CD4-positive, alpha-beta T cell treated with Interferon gamma for 1 hour (primary cell): ENCODE data around the gene PRPSAP2.
"Not testable (repeated sequence)": the region's sequence is repeated elsewhere in the genome, so short reads cannot be mapped to it uniquely, and the experiment has no call there.

Source experiments
- DNase-seq: peaks from one replicate; pipeline ENCODE4 v3.0.0-alpha.2; 2020

PRPSAP2 gene, protein sequence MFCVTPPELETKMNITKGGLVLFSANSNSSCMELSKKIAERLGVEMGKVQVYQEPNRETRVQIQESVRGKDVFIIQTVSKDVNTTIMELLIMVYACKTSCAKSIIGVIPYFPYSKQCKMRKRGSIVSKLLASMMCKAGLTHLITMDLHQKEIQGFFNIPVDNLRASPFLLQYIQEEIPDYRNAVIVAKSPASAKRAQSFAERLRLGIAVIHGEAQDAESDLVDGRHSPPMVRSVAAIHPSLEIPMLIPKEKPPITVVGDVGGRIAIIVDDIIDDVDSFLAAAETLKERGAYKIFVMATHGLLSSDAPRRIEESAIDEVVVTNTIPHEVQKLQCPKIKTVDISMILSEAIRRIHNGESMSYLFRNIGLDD

DNA sequence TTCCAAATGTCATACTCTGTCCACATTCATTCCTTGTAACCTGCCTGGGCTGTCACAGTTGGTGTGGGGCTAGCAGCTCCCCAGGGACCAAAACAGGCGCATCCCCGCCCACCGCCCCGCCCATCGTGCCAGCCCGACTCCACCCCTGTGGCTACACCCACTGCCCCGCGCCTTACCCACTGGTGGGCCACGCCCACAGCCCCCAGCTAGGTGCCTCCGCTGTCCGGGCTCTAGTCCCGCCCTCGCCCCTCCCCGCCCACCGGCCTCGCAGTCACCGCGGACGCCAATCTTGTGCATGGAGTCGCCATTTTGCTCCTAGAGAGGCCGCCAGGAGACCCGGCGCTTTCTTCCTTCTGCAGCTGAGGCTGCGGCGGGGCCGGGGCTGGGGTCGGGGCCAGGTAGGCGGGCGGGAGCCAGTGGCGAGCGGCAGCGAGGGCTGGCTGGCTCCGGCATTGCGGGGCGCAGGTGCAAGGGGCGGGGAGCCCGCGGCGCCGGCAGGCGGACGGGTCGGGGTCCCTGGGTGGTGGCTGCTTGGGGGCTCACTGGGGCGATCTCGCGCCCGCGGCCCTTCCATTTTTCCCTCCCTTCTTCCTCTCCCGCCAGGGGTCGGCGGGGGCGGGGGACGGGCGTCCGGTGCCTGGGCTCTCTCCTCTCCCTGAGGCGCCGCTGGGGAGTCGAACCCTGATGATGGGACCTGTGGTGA is at the start of gene PRPSAP2:
Gene PRPSAP2 (plus strand): TSS at position 268 of the 703 bp plus-strand sequence. CDS start 7,703 bp downstream, outside the sequence.
- DNase-seq, result peak; percentile 98

DNA sequence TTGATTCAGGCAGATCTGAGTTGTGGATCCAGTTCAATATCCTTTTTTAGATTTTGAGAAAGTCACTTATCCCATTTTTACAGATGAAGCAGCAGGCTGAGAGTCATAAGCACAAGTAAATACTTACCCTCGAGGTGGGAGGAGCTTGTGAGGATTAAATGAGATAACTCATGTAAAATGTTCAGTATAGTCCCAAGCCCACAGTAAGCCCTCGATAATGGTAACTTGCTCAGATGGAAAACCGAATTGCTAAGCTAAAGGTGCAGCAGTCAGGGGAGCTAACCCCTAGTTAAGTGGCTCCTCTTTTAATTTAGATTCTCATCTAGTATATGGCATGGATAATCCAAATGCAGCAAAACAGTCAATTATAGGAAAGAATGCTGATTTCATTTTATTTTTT is 42.0 kb upstream of the PRPSAP2 start:
- DNase-seq, result not testable (repeated sequence)

DNA sequence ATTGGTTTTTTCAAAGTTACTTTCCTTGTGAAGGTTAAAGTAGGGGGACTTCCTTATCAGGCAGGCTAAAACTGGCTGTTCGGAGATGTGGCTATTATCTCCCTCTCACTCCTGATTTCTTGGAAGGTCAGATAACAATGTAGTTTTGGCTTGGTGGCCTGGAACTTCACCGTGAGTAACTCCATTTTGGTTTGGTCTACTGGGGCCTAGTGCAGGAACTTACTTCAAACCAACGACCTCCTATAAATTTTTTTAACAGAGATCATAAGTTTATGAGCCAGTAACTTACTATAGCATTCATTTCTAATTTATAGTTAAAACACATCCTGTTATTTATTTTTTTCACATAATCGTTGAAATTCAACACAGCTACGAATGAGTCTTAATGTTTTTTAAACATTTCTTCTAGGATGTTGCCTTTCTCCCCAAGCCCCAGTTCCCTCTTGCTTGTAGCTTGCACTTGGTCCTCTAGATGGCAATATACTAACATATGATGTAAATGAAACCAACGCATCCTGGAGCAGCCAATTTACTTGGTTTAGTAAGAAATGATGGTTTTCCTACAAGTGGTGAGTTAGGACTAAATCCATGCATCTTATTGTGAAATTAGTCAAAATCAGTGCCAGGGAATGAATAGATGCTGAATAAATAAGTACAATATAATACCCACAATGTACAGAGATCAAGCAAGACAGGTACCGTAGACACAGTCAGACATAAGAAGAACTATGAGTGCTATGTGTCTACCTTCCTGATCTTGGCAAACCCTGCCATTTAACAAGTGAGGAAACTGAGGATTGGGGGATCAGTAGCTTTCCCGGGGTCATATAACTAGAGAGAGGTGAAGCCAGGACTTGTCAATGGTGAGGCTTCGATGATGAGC is 41.2 kb upstream of the PRPSAP2 start:
- peak; percentile 2 for DNase-seq

DNA sequence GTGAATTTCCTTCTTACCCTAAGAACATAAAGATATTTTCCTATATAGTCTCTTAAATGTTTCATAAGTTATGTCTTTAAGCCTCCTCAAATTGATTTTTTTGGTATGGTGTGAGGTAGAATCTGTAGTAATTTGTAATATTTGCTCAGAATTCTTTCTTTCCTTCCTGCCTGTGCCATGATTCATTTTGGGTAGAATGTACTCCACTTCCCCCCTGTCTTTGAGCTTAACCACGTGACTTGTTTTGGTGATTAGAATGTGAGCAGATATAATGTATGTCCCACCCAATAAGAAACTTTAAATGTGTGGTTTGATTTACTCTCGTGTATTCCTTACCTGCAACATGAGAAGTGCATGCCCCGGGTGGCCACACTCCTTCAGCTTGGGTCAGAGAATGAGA is 36.5 kb upstream of the PRPSAP2 start:
- DNase-seq, result not testable (repeated sequence)

- DNase-seq, result not testable (repeated sequence)
These were observed 30.3 kb upstream of the PRPSAP2 start for GRCh38 chr17:18827613-18828012.

- no peak for DNase-seq
These were observed 9.4 kb upstream of the PRPSAP2 start for GRCh38 chr17:18848501-18848900.

- DNase-seq, result no peak
These were observed 7.3 kb upstream of the PRPSAP2 start for GRCh38 chr17:18850679-18851078.

GRCh38 chr17:18851201-18851600 is 6.7 kb upstream of the PRPSAP2 start:
- no peak for DNase-seq

- DNase-seq, result no peak
These were observed 3.0 kb upstream of the PRPSAP2 start for GRCh38 chr17:18854956-18855355.

DNA sequence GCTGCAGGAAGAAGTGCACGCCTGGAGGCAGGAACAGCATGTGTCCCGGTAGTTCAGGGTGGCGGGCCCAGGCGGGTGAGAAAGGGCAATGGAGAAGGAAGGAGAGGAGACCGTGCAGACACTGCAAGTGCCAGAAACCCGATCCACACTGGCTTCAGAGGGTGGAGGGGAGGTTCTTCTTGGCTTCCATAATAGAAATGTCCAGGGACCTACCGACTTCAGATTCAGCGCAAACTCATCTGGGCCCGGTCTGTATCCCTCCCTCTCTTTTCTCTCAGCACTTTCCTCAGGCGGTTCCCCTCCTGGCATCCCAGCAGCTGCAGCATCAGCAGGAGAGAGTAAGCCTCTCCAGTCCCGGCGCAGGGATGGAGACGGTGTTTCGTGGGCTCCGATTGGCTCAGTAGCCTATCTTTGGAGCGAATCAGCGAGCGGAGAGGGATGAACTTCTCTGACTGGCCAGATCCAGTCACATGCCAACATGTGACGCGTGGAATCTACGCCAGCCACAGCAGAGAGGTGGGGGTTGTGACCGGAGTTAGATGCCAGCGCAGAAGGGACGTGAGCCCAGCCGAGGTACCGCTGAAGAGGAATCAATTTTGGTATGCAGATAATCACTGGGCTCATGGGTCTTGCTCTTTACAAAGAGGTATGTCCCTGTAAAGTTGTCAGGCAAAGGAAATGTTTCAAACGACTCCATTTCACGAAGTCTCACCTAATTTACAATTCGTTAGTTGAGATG is 1.9 kb upstream of the PRPSAP2 start:
- DNase-seq, result peak; percentile 87

- DNase-seq, result no peak
These were observed 1.4 kb upstream of the PRPSAP2 start for GRCh38 chr17:18856570-18856915.

GRCh38 chr17:18858567-18859245 is 775 bp downstream of the PRPSAP2 start:
- DNase-seq, result no peak

DNA sequence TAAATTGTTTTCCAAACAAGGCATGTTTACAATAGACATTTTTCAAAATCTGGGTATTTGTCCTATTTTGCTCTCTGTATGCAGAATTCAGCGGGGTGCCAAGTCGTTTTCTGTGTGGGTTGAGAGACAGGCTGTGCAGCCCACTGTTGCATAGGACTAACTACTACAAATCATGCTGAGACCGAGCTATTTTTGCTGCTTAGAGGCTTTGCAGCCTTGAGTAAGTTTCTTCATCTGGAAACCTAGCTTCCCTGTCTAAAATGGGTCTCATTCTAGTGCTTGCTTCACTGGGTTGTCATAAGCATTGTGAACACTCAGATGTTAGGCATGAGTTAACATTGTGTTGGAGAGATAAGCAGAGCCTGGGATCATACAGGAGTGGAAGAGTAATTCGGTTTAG is 1.3 kb downstream of the PRPSAP2 start:
- DNase-seq, result no peak

GRCh38 chr17:18860161-18860972 is 2.4 kb downstream of the PRPSAP2 start:
- no peak for DNase-seq

DNA sequence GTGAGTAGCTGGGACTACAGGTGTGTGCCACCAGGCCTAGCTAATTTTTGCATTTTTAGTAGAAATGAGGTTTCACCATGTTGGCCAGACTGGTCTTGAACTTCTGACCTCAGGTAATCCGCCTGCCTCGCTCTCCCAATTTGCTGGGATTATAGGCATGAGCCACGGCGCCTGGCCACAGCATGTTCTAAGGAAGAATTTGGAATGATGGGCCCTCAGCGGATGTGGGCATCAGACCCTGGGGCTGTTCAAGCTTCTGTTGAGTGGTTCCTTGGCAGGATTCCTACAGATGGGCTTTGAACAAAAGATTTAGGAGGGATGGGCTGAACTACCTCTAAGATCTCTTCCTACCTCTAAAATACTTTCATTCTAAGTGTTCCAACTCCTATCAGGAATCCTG is 4.1 kb downstream of the PRPSAP2 start:
- DNase-seq, result no peak

- DNase-seq, result not testable (repeated sequence)
These were observed 7.1 kb downstream of the PRPSAP2 start for GRCh38 chr17:18864996-18865395.

- DNase-seq, result no peak
These were observed 9.2 kb downstream of the PRPSAP2 start for GRCh38 chr17:18866866-18867813.

- no peak for DNase-seq
These were observed 19.2 kb downstream of the PRPSAP2 start for GRCh38 chr17:18877104-18877645.

DNA sequence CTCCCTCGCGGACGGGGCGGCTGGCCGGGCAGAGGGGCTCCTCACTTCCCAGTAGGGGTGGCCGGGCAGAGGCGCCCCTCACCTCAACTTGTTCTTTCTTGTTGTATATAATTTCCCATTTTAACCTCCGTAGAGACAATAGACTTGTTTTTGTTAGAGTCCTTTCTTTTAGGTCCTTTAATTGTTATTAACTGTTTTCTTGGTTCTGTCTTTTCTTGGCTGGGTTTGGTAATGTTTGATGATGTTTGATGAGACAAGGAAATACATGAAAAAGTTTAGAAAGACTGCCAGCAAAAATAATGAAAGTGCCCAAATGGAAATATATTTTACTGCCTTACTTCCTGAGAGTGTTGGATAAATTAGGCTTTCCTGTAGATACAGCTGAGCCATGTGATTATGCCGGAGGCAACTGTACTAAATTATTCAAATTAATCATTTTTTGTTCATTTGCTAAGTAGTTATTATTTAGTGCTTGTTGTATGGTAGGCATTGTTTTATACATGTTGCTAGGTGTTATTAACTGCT is 30.9 kb downstream of the PRPSAP2 start:
- DNase-seq, result no peak
